ENCODE results near the gene RAB26.
"Not testable (repeated sequence)": the region's sequence is repeated elsewhere in the genome, so short reads cannot be mapped to it uniquely, and the experiment has no call there.

DNA sequence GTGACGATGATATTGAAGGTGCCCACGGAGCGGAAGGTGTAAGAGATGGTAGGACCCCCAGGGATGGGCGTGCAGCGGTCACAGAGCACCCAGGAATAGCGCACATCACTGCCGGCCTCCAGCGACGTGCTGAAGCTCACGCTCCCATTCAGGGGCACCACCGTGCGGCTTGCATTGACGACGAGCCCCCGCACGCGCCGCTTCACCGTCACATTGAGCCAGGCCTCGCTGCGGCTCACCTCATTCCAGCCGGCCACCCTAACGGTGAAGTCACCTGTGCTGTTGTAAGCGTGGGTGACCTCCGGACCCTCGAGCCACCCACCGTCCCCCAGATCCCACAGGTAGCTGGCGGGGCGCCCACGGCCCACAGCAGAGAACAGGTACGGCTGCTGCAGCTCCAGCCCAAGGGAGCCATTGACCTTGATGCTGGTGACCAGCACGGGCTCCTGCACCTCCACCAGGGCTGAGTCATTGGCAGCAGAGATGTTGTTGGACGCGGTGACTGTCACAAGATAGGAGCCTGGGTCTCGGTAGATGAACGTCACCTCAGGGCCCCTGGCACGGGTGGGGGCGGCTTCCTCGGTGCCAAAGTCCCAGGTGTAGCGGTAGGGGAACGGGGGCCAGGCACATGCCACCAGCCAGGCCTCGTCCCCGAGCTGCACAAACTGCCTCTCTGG, 38.0 kb upstream of the RAB26 start:
- not testable (repeated sequence) for TF ChIP-seq EZH2 (IDR thresholded peaks at IDR 0.05; ENCODE audit: low read length)
- TF ChIP-seq, protein P1, sequence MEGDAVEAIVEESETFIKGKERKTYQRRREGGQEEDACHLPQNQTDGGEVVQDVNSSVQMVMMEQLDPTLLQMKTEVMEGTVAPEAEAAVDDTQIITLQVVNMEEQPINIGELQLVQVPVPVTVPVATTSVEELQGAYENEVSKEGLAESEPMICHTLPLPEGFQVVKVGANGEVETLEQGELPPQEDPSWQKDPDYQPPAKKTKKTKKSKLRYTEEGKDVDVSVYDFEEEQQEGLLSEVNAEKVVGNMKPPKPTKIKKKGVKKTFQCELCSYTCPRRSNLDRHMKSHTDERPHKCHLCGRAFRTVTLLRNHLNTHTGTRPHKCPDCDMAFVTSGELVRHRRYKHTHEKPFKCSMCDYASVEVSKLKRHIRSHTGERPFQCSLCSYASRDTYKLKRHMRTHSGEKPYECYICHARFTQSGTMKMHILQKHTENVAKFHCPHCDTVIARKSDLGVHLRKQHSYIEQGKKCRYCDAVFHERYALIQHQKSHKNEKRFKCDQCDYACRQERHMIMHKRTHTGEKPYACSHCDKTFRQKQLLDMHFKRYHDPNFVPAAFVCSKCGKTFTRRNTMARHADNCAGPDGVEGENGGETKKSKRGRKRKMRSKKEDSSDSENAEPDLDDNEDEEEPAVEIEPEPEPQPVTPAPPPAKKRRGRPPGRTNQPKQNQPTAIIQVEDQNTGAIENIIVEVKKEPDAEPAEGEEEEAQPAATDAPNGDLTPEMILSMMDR (optimal IDR thresholded peaks at IDR 0.05 in 1 of 3, IDR thresholded peaks at IDR 0.05 in 1 of 3, conservative IDR thresholded peaks at IDR 0.05 in 1 of 3; ENCODE audit: extremely low read depth in 1 of 3, insufficient read depth in 2 of 3, low read length in 3 of 3) = not testable (repeated sequence)
